Right lobe of liver (tissue), 6 donors: Measurements from ENCODE around the gene ATP6V0D1. TPM values are rescaled to one million over a fixed set of nuclear protein-coding genes. Genes with fewer than 3 reads are reported as not detected.
A peak's percentile ranks its signal among the peaks of the same experiment; 100 is the strongest.

ENCODE experiments used
- ATAC-seq, 4 donors: fragments of 200-7000 bp; cut with Tn5 transposase; one replicate each; pipeline ENCODE4 v1.9.1; 2020; ENCODE audit warnings: mild to moderate bottlenecking in 4 of 4, moderate library complexity in 4 of 4
- DNase-seq, 3 donors: peaks; one replicate each; pipeline ENCODE4 v3.0.0-alpha.2; 2020
- H3K27ac ChIP-seq, 3 donors: fragments of 200-600 bp; one replicate each; pipeline ENCODE4 v1.8.0; 2022
- H3K27me3 ChIP-seq, 2 donors: fragments of 200-600 bp; one replicate each; pipeline ENCODE4 v1.8.0; 2022
- H3K36me3 ChIP-seq, 4 donors: fragments of 200-600 bp; sonication (generic) in 1 of 4; one replicate each; pipeline versions ENCODE4 v1.5.1 to v1.8.0; 2017 to 2022; ENCODE audit warnings: control low read depth in 1 of 4
- H3K4me1 ChIP-seq, 4 donors: fragments of 200-600 bp; sonication (generic) in 1 of 4; one replicate each; pipeline versions ENCODE4 v1.5.1 to v1.8.0; 2017 to 2022; ENCODE audit warnings: control low read depth in 1 of 4
- H3K4me3 ChIP-seq, 3 donors: fragments of 200-600 bp; one replicate each; pipeline ENCODE4 v1.8.0; 2022
- H3K9me3 ChIP-seq, 4 donors: fragments of 200-600 bp; sonication (generic) in 1 of 4; one replicate each; pipeline versions ENCODE4 v1.5.1 to v1.8.0; 2017 to 2022; ENCODE audit warnings: control low read depth in 1 of 4
- CTCF ChIP-seq, 4 donors: fragments of 200-600 bp in 3 of 4; fragments of 450-650 bp in 1 of 4; IDR thresholded peaks; one replicate each; pipeline versions ENCODE4 v1.5.1 to v1.8.0; 2016 to 2022; ENCODE audit warnings: antibody characterized with exemption in 4 of 4, mild to moderate bottlenecking in 2 of 4
- POLR2A ChIP-seq: fragments of 450-650 bp; IDR thresholded peaks from one replicate; pipeline ENCODE4 v1.6.1; 2017; ENCODE audit warnings: antibody characterized with exemption, mild to moderate bottlenecking
- WGBS: methylation state at CpG from one replicate; pipeline ENCODE4 v1.1.6; 2018; ENCODE audit warnings: low coverage, low lambda C conversion rate; ENCODE audit not compliant: insufficient coverage; ENCODE audit errors: missing lambda C conversion rate; 5-methylcytosine and 5-hydroxymethylcytosine counted together
- intact Hi-C, 2 donors: fragments of 100-400 bp; cut with DNase I; formaldehyde crosslinking; loops; one replicate each; pipeline versions ENCODE4 v1.11.2 to v1.14.1; 2022
- total RNA-seq, 6 experiments: library from RNA; depleted of rRNA in 2 of 6; stranded (reverse); fragments of >200 nt in 2 of 6; fragmentation: NEBNext Ultra II Directional in 3 of 6; extraction: Animal tissue kit (Norgen Biotek cat#: 25700) in 3 of 6; gene quantifications; one replicate each; pipeline versions ENCODE4 v1.1.0 to v1.2.4, GENCODE V29; 2016 to 2023
- donor health status: DM: no; HTN: yes; CAD: no.
- donor health status: DM: no; HTN: no; CAD: no.
- donor health status: DM: no; HTN: no; CAD: no.
- donor health status: DM: no; HTN: yes; CAD: no.
- donor health status: DM: no; HTN: yes; CAD: no.

ATP6V0D1 gene
- total RNA-seq, 6 experiments from 2014 or later = 33.6 to 84.6 (median 47.0) TPM

- TF ChIP-seq CTCF (IDR thresholded peaks at IDR 0.05) = no peak
- no peak for TF ChIP-seq POLR2A
- Histone ChIP-seq H3K4me3 (no peak overlapping the region), H3K27ac (no peak overlapping the region), H3K9me3 (no peaks in the 10 kb centered on the region), H3K36me3 (peaks cover 0 to 3% (median 0%) of the 10 kb centered on the region in 4 donors), H3K27me3 (no peaks in the 10 kb centered on the region), H3K4me1 (peaks cover 5 to 52% (median 32%) of the 10 kb centered on the region in 4 donors)
- 27% methylated on average over 6 of the region's 17 CpGs for WGBS
- ATAC-seq (peak in 3 of 4 donors; percentile 35 to 48 (median 37)), DNase-seq (peak; percentile 74 to 87 (median 81))
- intact Hi-C loops = no loop called here
Measured at GRCh38 chr16:67441271-67441753, 39.6 kb downstream of the ATP6V0D1 start.

GRCh38 chr16:67438824-67439393, 42.0 kb downstream of the ATP6V0D1 start:
- DNase-seq = peak in 1 of 3 donors; percentile 48
- Histone ChIP-seq H3K27ac (no peak overlapping the region), H3K36me3 (peaks cover 0 to 3% (median 0%) of the 10 kb centered on the region in 4 donors), H3K27me3 (no peaks in the 10 kb centered on the region), H3K4me1 (peaks cover 5 to 29% (median 17%) of the 10 kb centered on the region in 4 donors), H3K4me3 (no peak overlapping the region), H3K9me3 (no peaks in the 10 kb centered on the region)
- ATAC-seq = no peak
- intact Hi-C loops = no loop called here
- no peak for TF ChIP-seq POLR2A
- no peak for TF ChIP-seq CTCF (IDR thresholded peaks at IDR 0.05)
- 90% methylated on average over 2 of the region's 19 CpGs for WGBS

- Histone ChIP-seq H3K4me1 (peaks cover 0 to 23% (median 11%) of the 10 kb centered on the region in 4 donors), H3K27me3 (no peaks in the 10 kb centered on the region), H3K27ac (no peak overlapping the region), H3K9me3 (no peaks in the 10 kb centered on the region), H3K4me3 (no peak overlapping the region), H3K36me3 (peaks cover 0 to 3% (median 0%) of the 10 kb centered on the region in 4 donors)
- intact Hi-C loops = no loop called here
- ATAC-seq = no peak
- no peak for DNase-seq
- WGBS = 90% methylated on average over 4 of the region's 20 CpGs
- TF ChIP-seq POLR2A (no peak), CTCF (IDR thresholded peaks at IDR 0.05) (no peak)
Measured at GRCh38 chr16:67438098-67438791, 42.7 kb downstream of the ATP6V0D1 start.

- Histone ChIP-seq H3K27ac (no peak overlapping the region), H3K9me3 (no peaks in the 10 kb centered on the region), H3K4me3 (no peak overlapping the region), H3K27me3 (no peaks in the 10 kb centered on the region), H3K4me1 (peaks cover 0 to 15% (median 7%) of the 10 kb centered on the region in 4 donors), H3K36me3 (peaks cover 0 to 3% (median 0%) of the 10 kb centered on the region in 4 donors)
- ATAC-seq (no peak), DNase-seq (no peak)
- 78% methylated on average over 4 of the region's 4 CpGs for WGBS
- intact Hi-C loops = no loop called here
- TF ChIP-seq CTCF (IDR thresholded peaks at IDR 0.05) (no peak), POLR2A (no peak)
Measured at GRCh38 chr16:67437513-67437912, 43.4 kb downstream of the ATP6V0D1 start.
